Memory B cell (primary cell): ENCODE measurements around the gene PHC2.
A peak's percentile ranks its signal among the peaks of the same experiment; 100 is the strongest.

ENCODE experiments used
- ATAC-seq: fragments of 150-1000 bp; cut with Tn5 transposase; 2 replicates; pipeline ENCODE4 v1.10.0; 2021; ENCODE audit warnings: low read depth, mild to moderate bottlenecking, moderate library complexity
- DNase-seq, 2 donors: peaks; one replicate each; pipeline ENCODE4 v3.0.0; 2022; ENCODE audit warnings: low spot score in 2 of 2
- H3K27ac Mint-ChIP-seq: one replicate; pipeline ENCODE4 v1.8.0; 2022; ENCODE audit warnings: mild to moderate bottlenecking, moderate library complexity, mixed read lengths
- H3K27me3 Mint-ChIP-seq: one replicate; pipeline ENCODE4 v1.8.0; 2022; ENCODE audit warnings: mixed read lengths
- H3K36me3 Mint-ChIP-seq: one replicate; pipeline ENCODE4 v1.8.0; 2022; ENCODE audit warnings: mild to moderate bottlenecking, mixed read lengths
- H3K4me1 Mint-ChIP-seq: one replicate; pipeline ENCODE4 v1.8.0; 2022; ENCODE audit warnings: mixed read lengths
- H3K4me3 Mint-ChIP-seq: one replicate; pipeline ENCODE4 v1.8.0; 2022; ENCODE audit warnings: mild to moderate bottlenecking, moderate library complexity, mixed read lengths
- H3K9me3 Mint-ChIP-seq: one replicate; pipeline ENCODE4 v1.8.0; 2022; ENCODE audit warnings: mixed read lengths

Gene PHC2

GRCh38 chr1:33462405-33463164, 31.7 kb upstream of the PHC2 start:
- H3K4me1 Mint-ChIP-seq: peaks cover 35% of the 10 kb centered on the region
- no peak overlapping the region for H3K27ac Mint-ChIP-seq
- no peaks in the 10 kb centered on the region for H3K36me3 Mint-ChIP-seq
- no peaks in the 10 kb centered on the region for H3K27me3 Mint-ChIP-seq
- no peak overlapping the region for H3K4me3 Mint-ChIP-seq
- H3K9me3 Mint-ChIP-seq: no peaks in the 10 kb centered on the region
- DNase-seq (no peak), ATAC-seq (no peak)

- DNase-seq (peak; percentile 22 to 49), ATAC-seq (peak; percentile 99)
- H3K4me1 Mint-ChIP-seq: peaks cover 35% of the 10 kb centered on the region
- H3K9me3 Mint-ChIP-seq: no peaks in the 10 kb centered on the region
- no peaks in the 10 kb centered on the region for H3K27me3 Mint-ChIP-seq
- peak overlapping the region; percentile 73 for H3K4me3 Mint-ChIP-seq
- peak overlapping the region; percentile 64 for H3K27ac Mint-ChIP-seq
- no peaks in the 10 kb centered on the region for H3K36me3 Mint-ChIP-seq
Measured at GRCh38 chr1:33460947-33461629, 30.2 kb upstream of the PHC2 start.

GRCh38 chr1:33460144-33460543, 29.2 kb upstream of the PHC2 start:
- no peaks in the 10 kb centered on the region for H3K36me3 Mint-ChIP-seq
- H3K27ac Mint-ChIP-seq: no peak overlapping the region
- H3K27me3 Mint-ChIP-seq: no peaks in the 10 kb centered on the region
- peak overlapping the region; percentile 43 for H3K4me3 Mint-ChIP-seq
- H3K4me1 Mint-ChIP-seq: peaks cover 37% of the 10 kb centered on the region
- DNase-seq (no peak), ATAC-seq (no peak)
- H3K9me3 Mint-ChIP-seq: no peaks in the 10 kb centered on the region

- H3K27me3 Mint-ChIP-seq: no peaks in the 10 kb centered on the region
- DNase-seq: no peak
- H3K4me3 Mint-ChIP-seq: peak overlapping the region; percentile 0
- H3K36me3 Mint-ChIP-seq: no peaks in the 10 kb centered on the region
- no peaks in the 10 kb centered on the region for H3K9me3 Mint-ChIP-seq
- H3K27ac Mint-ChIP-seq: no peak overlapping the region
- peaks cover 37% of the 10 kb centered on the region for H3K4me1 Mint-ChIP-seq
- no peak for ATAC-seq
Measured at GRCh38 chr1:33459691-33460090, 28.8 kb upstream of the PHC2 start.

- DNase-seq (no peak), ATAC-seq (no peak)
- Mint-ChIP-seq H3K27ac (no peak overlapping the region), H3K9me3 (no peaks in the 10 kb centered on the region), H3K27me3 (peaks cover 2% of the 10 kb centered on the region), H3K4me1 (peaks cover 27% of the 10 kb centered on the region), H3K4me3 (no peak overlapping the region), H3K36me3 (no peaks in the 10 kb centered on the region)
Measured at GRCh38 chr1:33456502-33456886, 25.6 kb upstream of the PHC2 start.

- H3K9me3 Mint-ChIP-seq: no peaks in the 10 kb centered on the region
- ATAC-seq: peak; percentile 90
- H3K36me3 Mint-ChIP-seq: no peaks in the 10 kb centered on the region
- H3K27me3 Mint-ChIP-seq: peaks cover 2% of the 10 kb centered on the region
- H3K27ac Mint-ChIP-seq: peak overlapping the region; percentile 3
- DNase-seq: peak in 1 of 2 donors; percentile 24
- peak overlapping the region; percentile 1 for H3K4me3 Mint-ChIP-seq
- H3K4me1 Mint-ChIP-seq: peaks cover 21% of the 10 kb centered on the region
Measured at GRCh38 chr1:33455539-33456501, 24.9 kb upstream of the PHC2 start.

- Mint-ChIP-seq H3K36me3 (no peaks in the 10 kb centered on the region), H3K27me3 (peaks cover 2% of the 10 kb centered on the region), H3K4me1 (peaks cover 12% of the 10 kb centered on the region), H3K9me3 (no peaks in the 10 kb centered on the region), H3K27ac (no peak overlapping the region), H3K4me3 (no peak overlapping the region)
- DNase-seq (no peak), ATAC-seq (no peak)
Measured at GRCh38 chr1:33454646-33455282, 23.9 kb upstream of the PHC2 start.

- H3K4me3 Mint-ChIP-seq: no peak overlapping the region
- no peak for ATAC-seq
- no peaks in the 10 kb centered on the region for H3K9me3 Mint-ChIP-seq
- no peak overlapping the region for H3K27ac Mint-ChIP-seq
- no peaks in the 10 kb centered on the region for H3K36me3 Mint-ChIP-seq
- H3K27me3 Mint-ChIP-seq: peaks cover 19% of the 10 kb centered on the region
- no peak for DNase-seq
- H3K4me1 Mint-ChIP-seq: peaks cover 1% of the 10 kb centered on the region
Measured at GRCh38 chr1:33446590-33446989, 15.7 kb upstream of the PHC2 start.

- H3K36me3 Mint-ChIP-seq: no peaks in the 10 kb centered on the region
- H3K4me1 Mint-ChIP-seq: peaks cover 4% of the 10 kb centered on the region
- no peak for ATAC-seq
- no peaks in the 10 kb centered on the region for H3K9me3 Mint-ChIP-seq
- H3K27ac Mint-ChIP-seq: no peak overlapping the region
- peaks cover 22% of the 10 kb centered on the region for H3K27me3 Mint-ChIP-seq
- no peak overlapping the region for H3K4me3 Mint-ChIP-seq
- DNase-seq: no peak
Measured at GRCh38 chr1:33445108-33445507, 14.2 kb upstream of the PHC2 start.

GRCh38 chr1:33443705-33444180, 12.8 kb upstream of the PHC2 start:
- H3K27me3 Mint-ChIP-seq: peaks cover 18% of the 10 kb centered on the region
- no peak for ATAC-seq
- H3K4me1 Mint-ChIP-seq: peaks cover 4% of the 10 kb centered on the region
- H3K9me3 Mint-ChIP-seq: no peaks in the 10 kb centered on the region
- H3K36me3 Mint-ChIP-seq: no peaks in the 10 kb centered on the region
- no peak overlapping the region for H3K4me3 Mint-ChIP-seq
- no peak for DNase-seq
- H3K27ac Mint-ChIP-seq: no peak overlapping the region

- DNase-seq: no peak
- peaks cover 4% of the 10 kb centered on the region for H3K4me1 Mint-ChIP-seq
- H3K27me3 Mint-ChIP-seq: peaks cover 15% of the 10 kb centered on the region
- ATAC-seq: no peak
- no peak overlapping the region for H3K4me3 Mint-ChIP-seq
- no peaks in the 10 kb centered on the region for H3K9me3 Mint-ChIP-seq
- H3K36me3 Mint-ChIP-seq: no peaks in the 10 kb centered on the region
- no peak overlapping the region for H3K27ac Mint-ChIP-seq
Measured at GRCh38 chr1:33443080-33443704, 12.3 kb upstream of the PHC2 start.

GRCh38 chr1:33442141-33442540, 11.2 kb upstream of the PHC2 start:
- H3K9me3 Mint-ChIP-seq: no peaks in the 10 kb centered on the region
- H3K36me3 Mint-ChIP-seq: no peaks in the 10 kb centered on the region
- no peak overlapping the region for H3K4me3 Mint-ChIP-seq
- no peak for ATAC-seq
- H3K27ac Mint-ChIP-seq: no peak overlapping the region
- peaks cover 4% of the 10 kb centered on the region for H3K4me1 Mint-ChIP-seq
- no peak for DNase-seq
- peaks cover 15% of the 10 kb centered on the region for H3K27me3 Mint-ChIP-seq

- ATAC-seq (no peak), DNase-seq (no peak)
- H3K9me3 Mint-ChIP-seq: no peaks in the 10 kb centered on the region
- no peak overlapping the region for H3K4me3 Mint-ChIP-seq
- peaks cover 4% of the 10 kb centered on the region for H3K4me1 Mint-ChIP-seq
- no peaks in the 10 kb centered on the region for H3K36me3 Mint-ChIP-seq
- H3K27me3 Mint-ChIP-seq: peaks cover 15% of the 10 kb centered on the region
- no peak overlapping the region for H3K27ac Mint-ChIP-seq
Measured at GRCh38 chr1:33441088-33441745, 10.3 kb upstream of the PHC2 start.
